NCI-H2196 (cell line): ENCODE data around the gene GPATCH8.
"Not testable (repeated sequence)": the region's sequence is repeated elsewhere in the genome, so short reads cannot be mapped to it uniquely, and the experiment has no call there.

Experiments
- DNase-seq: peaks from one replicate; lab custom pipeline; 2025; ENCODE audit not compliant: unreplicated experiment; lab: John Stamatoyannopoulos, UW

Gene GPATCH8

DNA sequence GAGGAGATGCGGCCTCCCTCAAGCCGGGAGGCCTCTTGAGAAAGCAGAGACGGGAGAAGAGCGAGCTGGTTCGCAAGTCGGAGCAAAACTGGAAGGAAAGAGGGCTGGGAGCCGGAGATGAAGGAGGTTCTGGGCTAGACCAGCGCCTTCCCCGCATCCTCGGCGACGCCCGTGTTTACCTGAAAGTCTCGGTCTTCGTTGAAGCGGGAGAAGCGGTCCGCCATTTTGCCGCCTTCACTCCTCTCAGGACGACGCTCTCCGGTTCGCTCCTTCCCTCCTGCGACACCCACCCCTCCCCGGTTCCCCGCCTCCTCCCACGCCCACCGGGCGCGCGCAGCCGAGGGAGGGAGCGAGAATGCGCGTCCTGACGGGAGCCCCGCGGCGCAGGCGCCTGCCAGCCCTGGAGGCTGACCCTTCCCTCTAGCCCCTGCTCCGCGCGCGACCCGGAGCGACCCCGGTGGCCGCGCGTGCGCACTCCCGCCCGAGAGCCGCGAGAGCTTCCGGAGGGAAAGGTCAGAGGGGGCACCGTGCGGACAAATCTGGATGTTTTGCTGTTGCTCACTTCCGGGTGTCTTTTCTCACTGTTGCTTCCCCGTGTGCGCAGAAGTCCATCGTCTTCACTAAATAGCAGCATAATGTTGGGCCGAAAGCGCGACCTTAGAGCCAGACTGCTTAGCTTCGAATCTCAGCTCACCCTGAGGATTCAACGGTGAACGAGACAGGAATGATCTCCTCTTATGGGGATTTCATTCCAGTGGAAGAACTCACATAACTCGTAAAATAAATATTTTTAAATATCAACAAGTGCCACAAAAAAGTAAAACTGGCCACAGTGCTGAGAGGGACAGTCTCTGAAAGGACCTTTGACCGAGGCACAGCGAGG lies at the start of gene GPATCH8:
TSS of gene GPATCH8 (minus strand) at position 260 of the 883 bp plus-strand sequence. CDS start at position 224, 36 bp downstream.
- DNase-seq: peak; percentile 100

DNA sequence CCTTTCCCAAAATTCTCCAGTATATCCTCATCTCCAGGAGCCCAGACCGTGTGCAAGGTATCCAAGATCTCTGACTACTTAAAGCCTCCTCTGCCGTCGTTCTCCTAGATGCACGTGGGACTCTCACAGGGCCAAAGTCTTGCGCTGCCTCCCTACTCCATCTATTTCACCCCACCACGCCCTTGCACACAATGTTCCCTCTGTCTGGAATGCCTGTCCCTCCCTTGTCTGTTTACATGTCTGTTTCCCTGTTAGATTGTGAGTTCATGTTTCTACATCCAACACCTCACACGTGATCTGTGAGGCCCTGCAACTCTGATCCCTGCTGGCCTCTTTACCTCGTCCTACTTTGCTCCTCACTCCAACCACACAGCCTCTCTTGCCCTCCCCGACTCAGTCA lies 49.2 kb upstream of the GPATCH8 start:
- DNase-seq: no peak

DNA sequence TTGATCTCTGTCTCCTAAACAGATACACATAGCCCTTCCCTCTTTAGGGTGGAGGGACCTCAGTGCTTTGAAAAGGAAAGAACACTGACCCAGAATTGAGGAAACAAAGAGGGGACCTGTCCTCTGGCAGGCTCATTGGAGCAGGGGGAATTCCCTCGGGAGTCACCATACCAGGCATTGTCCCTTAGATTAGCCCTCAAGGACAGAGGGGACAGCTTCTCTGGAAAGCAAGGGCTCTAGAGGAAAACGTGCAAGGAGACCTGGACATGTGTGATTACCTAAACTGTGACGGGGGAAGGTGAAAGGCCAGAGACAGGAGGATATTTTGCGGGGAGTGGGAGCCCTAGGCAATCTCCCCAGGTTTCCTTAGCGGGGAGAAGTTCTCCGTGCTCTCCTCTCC lies 46.5 kb upstream of the GPATCH8 start:
- DNase-seq: no peak

DNA sequence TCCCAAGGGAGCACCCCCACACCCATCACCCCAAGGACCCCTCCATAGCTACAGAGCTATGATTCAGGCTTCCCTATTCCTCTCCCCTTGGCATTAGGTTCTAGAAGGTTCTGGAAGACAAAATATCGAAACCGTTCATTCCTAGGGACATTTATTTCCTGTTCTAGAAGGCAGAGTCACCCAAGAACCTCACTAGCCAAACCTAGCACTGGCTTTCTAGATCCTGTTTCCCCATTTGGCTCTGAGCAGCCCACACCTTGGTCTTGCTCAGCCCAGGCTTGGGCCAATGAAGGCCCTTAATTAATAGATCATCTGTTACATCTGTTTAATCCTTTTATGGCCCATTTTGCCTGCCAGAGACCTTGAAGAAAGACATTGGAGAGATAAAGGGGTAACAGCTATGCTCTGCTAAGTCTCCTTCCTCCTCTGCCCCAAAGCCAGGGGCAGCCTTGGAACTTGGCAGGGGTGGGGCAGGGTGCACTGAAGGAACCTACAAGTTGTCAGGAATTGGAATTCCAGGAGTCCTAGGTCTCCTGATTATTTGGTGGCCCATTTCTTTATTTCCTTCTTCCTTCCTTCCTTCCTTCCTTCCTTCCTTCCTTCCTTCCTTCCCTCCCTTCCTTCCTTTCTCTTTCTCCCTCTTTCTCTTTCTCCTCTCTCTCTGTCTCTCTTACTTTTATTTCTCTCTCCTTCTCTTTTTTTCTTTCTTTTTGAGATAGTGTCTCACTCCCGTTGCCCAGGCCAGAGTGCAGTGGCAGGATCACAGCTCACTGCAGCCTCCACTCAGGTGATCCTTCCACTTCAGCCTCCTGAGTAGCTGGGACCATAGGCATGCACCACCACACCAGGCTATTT lies 45.4 kb upstream of the GPATCH8 start:
- no peak for DNase-seq

DNA sequence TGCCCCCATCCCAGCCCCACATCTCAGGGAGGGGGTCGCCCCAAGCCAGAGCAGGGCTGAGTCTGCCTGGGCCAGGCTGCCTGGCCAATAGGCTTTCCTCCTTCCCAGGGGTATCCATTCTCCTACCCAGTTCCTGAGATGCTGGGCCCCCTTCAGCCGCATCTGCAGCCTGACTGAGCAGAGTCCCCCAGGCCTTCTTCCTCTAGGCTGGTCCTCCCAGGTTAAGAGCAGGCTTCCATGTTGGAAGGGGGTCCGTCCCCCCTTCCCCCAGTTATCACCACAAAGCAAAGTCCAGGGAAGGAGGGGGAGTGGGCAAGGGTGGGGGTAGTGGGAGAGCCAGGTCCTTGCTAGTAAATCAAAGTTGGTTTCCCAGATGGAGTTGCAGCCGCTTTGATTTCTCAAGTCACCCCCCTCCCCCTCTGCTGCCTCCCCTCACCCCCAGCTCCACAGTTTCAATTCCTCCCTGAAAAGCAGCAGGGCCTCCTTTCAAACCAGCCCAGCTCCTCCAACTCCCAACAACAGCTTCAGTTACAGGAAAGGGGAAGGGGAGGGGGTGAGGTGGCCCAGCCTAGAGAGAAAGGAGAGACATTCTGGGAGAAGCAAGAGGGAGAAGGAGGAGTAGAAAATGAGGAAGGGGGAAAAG lies 44.5 kb upstream of the GPATCH8 start:
- DNase-seq: no peak

DNA sequence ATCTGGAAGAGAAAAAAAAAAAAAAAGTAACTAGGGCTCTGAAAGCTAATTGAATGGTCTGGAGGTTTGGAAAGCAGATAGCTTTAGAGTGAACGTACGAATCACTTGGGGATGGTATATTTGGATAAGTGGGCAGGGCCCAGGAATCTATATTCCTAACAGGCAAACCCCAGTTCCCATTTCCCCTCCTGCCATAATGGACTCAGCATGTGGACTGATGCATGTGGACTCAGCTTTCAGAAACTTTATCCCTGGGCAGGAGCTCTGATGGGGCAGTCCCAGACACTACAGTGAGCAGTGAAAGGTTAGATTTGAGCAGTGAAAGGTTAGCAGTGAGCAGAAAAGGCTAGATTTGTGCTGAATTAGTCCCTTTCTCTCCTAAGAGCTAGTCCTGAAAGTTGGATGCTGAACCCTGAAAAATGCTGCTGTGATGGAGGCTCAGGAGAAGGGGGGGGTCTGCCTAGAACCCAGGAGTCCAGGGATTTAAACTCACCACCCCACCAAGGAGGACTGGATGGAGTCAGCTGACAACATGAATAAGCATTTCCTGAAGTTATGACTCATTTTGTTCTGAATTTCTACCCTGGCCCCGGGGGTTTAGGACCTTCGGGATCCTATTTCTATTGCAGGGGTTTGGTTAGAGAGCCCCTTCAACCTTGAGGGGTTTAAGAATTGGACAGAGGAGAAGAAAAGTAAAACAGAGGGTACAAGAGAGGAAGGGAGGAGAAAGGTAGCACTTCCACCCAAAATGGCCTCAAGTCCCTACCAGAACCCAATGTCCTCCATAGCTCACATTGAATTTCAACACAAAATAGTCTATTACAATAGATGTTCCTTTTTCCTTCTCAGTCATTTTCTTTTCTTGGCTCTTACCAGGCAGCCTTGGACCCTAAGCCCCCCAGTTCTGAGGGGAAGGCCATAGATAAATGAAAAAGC lies 43.7 kb upstream of the GPATCH8 start:
- no peak for DNase-seq

DNA sequence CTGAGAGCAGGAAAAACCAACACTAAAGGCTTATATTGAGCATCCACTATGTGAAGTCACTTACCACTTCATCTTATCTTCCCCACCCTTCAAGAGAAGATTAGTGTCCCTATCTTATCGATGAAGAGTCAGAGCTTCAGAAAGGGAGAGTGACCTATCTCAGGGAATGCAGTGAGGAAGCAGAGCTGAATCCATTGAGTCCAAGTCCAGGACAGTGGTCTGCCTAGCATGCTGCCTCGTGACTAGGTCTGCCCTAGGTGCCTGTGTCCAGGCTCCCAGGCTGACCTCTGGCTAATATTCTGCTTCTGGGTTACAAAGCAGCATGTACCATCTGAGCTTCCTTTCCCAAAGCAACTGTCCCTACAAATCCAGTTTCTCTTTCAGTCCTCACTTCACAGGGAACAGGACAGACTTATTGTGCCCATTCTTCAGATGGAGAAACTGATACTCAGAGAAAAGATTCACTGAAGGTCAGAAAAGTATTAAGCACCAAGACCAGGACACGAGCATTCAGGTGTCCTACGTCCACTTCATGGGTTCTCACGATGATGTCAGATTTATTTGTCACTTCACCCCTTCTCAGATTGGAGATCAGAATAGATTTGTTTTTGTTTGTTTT lies 40.8 kb upstream of the GPATCH8 start:
- no peak for DNase-seq

DNA sequence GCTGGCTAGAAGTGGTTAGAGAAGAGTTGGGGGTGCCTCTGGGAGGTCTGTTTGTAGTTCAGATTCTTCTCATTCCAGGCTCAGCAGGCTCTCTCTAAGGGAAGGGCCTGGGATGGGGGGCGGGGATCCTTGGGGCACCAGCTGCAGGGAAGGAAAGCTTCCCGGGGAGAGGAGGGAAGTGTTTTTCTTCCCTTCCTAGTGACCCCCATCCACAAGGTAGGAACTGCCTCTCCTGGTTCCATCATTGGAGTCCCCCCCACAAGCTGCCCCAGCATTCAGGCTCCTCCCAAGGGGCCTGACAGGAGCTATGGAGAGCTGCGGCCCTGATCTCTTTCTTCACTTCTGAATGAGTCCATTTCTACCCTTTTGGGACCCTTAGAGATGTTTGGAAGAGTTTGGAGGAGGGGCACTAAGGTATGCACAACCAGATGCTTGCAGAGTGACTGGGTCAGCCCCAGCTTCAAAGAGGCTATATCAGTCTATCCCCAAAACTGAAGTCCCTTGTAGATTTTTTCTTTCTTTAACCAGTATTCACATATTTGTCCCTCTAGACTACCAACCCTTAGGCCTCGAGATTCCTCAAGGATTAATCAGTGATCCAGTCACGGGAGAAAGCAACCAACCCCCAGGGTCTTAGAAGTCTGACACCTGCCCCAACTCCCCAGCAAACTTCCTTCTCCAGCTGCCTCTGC lies 40.2 kb upstream of the GPATCH8 start:
- DNase-seq: no peak

DNA sequence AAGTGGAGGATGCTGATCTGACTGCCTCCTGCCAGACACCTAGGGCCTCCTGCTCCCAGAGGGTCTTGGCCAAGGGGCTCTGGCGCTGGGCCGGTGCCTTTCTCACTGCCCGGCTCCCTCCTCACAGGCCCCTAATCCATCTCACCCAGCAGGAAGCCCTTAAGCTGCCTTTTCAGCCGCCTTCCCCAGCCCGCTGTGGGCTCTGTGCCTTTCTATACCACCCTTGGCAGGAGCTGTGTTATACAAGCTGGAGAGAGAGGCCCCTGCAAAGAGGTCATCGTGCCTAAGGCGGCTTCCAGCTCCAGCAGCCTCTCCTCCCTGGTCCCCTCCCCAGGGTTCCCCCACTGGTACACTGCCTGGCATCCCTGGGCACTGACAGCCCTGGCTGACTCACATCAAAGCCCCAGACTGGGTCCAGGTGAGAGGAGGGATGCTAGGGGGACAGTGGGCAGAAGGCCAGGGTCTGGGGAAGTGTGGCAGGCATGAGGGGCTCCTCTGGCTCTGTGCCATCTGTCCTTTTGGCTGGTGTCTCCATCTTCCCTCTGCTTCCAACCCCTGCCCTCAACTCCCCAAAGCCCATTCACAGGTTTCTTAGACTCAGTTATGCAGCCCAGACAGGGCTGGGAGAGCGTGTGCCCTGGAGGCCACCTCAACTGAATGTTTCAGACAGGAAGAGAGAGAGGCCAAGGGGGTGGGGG lies 38.8 kb upstream of the GPATCH8 start:
- DNase-seq: no peak

DNA sequence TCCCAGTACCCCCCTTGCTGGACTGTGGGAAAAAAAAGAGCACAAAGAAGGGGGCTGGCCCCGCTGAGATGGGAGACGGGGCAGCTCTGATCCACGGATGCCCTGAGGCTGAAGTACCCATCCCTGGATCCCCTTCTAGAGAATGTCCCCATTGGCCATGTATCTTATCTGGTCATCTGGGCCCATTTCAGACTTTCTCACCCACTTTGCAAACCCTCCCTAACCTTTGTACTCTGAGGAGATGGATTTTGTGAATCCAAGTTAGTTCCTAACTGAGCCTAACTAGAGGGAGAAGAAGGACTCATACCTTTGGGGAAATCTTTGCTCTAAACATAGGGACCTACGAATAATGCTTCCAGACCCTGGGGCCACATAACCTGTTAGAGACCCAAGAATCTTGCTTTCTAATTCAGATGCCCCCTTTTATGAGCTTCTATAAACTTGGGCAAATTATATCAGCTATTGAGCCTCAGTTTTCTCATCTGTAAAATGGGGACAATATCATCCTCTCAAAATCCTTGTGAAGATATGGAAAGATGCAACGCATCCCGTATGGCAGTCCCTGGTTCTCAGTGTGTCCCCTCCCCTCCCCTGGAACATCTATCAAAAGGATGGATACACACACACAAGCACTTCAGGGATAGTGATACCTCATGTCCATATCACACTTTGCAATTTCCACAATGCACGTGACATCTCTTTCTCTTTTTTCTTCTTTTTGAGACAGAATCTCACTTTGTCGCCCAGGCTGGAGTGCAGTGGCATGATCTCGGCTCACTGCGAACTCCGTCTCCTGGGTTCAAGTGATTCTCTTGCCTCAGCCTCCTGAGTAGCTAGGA lies 37.3 kb upstream of the GPATCH8 start:
- no peak for DNase-seq

DNA sequence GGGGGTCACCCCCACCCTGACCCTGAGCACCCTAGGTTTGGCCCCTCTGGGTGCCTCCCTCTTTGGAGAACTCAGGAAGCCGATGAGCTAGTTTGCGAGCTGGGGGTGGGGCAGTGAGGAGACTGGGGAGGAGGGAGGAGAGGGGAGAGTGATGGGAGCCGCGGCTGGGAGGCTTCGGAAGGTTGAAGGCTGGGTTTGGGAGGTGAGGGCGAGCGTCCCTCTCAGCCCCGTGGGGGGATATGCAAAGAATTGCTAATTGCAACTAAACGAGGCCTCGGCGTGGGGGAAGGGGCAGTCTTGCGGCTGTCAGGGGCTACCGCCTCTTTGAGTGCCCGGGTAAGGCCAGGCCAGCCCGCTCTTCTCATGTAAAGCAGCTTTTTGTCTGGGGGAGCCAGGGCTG lies 36.5 kb upstream of the GPATCH8 start:
- DNase-seq: no peak

DNA sequence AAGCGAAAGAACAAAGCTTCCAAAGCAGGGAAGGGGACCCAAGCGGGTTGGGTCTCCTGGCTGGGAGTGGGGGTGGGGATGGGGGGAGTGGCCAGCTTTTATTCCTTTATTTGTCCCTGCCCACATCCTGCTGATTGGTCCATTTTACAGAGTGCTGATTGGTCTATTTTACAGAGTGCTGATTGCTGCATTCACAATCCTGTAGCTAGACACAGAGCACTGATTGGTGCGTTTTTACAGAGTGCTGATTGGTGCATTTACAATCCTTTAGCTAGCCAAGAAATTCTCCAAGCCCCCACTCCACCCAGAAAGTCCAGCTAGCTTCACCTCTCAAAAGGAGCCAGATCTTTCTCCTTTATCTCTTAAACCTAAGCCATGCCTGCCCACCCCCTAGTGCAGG lies 34.7 kb upstream of the GPATCH8 start:
- not testable (repeated sequence) for DNase-seq

DNA sequence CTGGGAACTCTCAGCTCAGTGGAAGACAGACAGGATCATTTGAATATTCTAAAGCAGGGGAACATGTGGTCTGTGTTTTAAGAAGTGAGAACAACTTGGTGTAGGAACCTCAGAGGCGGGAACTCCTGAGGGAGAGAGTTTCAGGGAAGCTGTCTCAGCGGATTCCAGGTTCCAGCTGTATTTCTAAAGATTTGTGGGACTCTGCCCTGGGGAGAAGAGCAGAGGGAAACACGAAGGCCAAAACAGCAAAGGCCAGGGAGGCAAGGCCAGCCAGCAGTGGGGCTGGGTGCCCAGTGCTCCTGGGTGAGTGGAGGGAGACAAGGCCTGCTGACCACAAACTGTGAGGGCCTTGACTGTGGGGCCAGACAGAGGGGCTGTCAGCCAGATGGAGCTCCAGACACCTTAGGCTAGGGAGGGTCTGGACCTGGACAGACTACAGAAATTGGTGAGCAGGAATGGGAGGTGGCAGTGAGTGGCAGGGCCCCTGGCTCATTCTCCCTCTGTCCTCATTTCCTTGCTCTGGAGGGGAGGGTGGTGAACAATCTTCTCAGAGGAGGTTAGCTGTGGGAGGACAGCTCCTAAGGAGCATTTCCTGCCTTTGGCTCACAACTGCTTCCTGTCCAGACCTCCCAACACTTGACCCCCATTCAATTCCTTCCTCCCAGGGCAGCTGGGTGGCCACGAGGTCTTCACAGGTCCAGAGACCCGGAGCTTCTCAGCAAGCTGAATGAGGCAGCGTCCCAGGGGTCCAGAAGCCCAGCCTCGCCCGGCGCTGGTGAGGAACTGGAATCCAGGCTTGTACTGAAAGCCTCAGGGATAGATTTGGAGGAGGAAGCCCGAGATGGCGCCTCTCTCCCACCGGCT lies 33.1 kb upstream of the GPATCH8 start:
- DNase-seq: no peak

DNA sequence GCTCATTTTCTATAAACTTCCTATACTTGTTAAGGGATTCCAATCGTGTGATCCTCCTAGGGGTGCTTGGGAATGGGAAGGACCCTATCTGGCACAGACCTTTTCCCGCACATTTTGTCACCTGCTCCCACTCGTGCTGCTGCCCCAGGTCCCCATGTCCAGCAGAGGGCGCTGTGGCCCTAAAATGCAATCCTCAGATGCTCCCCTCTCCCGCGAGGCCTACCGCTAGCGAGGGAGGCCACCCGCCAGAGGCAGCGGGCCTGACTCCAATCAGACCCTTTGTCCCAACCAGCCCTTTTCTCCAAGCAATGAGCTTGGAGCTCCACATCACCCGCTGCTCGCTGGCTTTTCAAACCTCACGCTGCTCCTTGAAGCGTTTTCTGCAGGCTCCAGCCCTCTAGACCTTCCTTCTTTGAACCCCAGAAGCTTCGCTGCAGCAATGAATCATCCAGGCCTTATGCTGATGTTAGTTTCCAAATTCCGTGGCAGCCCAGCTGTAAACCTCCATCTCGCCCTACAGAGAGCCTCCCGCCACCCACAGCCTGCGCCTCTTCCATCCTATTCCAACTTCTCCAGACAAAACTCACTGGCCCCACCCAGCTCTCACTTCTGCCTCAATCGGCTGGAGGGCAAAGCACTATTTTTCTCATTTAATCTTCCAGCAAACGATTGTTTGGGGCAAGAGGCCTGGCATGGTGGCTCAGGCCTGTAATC lies 30.5 kb upstream of the GPATCH8 start:
- DNase-seq: peak; percentile 94

DNA sequence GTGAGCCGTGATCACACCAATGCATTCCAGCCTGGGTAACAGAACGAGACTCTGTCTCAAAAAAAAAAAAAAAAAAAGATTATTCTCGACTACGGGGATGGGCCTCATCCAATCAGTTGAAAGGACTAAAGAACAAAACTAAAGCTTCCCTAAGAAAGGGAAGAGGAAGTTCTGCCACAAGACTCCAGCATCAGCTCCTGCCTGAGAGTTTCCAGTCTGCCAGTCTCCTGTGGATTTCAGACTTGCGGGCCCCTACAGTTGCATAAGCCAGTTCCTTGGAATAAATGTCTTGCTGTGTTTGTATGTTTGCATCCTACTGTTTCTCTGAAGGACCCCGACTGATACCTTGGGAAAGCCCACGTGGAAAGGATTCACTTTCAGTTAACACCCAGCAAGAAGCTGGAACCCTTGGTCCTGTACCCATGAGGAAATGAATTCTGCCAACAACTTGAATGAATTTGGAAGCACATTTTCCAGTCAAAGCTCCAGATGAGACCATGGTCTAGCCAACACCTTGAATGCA lies 27.8 kb upstream of the GPATCH8 start:
- no peak for DNase-seq

DNA sequence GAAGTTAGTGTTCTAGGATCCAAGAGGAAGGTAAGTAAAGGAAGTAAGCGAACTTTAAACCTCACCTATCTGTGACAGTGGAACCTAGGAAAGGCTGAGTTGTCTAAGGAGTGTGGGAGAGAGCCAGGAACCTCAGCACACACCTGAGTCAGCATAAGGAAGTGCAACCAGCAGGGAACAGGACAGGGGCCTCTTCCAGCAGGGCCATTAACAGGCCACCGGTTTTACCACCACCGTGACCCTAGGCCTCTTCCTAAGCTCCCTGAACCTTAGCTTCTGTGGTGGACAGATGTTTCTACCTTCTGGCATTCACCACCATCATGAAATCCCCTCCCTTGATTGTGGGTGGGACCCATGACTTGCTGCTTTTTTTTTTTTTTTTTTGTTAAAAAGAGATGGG lies 26.7 kb upstream of the GPATCH8 start:
- no peak for DNase-seq
